ENCODE data around the gene SLC35G2. TPM values are rescaled to one million over a fixed set of nuclear protein-coding genes. Genes with fewer than 3 reads are reported as not detected.

The SLC35G2 gene
- total RNA-seq, 1 experiment from 2014 or later = 6.6 TPM

DNA sequence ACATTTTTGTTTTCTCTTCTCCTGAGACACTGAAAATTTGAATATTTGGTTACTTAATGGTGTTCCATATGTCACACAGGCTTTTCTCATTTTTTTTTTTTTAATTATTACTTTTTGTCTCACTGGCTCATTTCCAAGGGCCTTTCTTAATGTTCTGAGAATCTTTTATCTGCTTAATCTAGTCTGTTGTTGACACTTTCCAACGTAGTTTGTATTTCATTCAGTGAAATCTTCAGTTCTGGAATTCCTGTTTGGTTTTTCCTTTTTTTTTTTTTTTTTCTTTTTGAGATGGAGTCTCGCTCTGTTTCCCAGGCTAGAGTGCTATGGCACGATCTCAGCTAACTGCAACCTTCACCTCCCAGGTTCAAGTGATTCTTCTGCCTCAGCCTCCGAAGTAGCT is 85.8 kb downstream of the SLC35G2 start:
- Histone ChIP-seq H3K79me2 (ENCODE audit: insufficient read depth, low read length) (peaks cover 23% of the 10 kb centered on the region; the same call in 1 of the 2 replicates), H2AFZ (ENCODE audit: low read length) (no peak overlapping the region), H3K79me1 (ENCODE audit: insufficient read depth, low read depth, low read length, poor library complexity, severe bottlenecking) (no peaks in the 10 kb centered on the region), H3K14ac (ENCODE audit: insufficient read depth, low read length) (no peak overlapping the region), H3K27ac (ENCODE audit: insufficient read length, low read depth, low read length) (no peak overlapping the region), H3K56ac (ENCODE audit: insufficient read length, low read depth, low read length) (no peak overlapping the region), H3K9me3 (ENCODE audit: control insufficient read depth, low read depth, low read length) (no peaks in the 10 kb centered on the region), H3K4me2 (ENCODE audit: insufficient read depth, insufficient read length, low read length) (no peak overlapping the region), H3K23me2 (ENCODE audit: insufficient read length, low read depth, low read length, poor library complexity, severe bottlenecking) (no peaks in the 10 kb centered on the region), H4K8ac (replicated peaks; ENCODE audit: insufficient read length, low read depth, low read length) (no peak overlapping the region), H2BK15ac (ENCODE audit: low read depth, low read length) (no peak overlapping the region), H3K9ac (ENCODE audit: extremely low read depth, insufficient read length, low read length) (no peak overlapping the region), H4K5ac (ENCODE audit: insufficient read length, low read depth, low read length) (no peak overlapping the region), H2AK5ac (ENCODE audit: insufficient read length, low read length) (no peak overlapping the region), H4K91ac (ENCODE audit: insufficient read length, low read depth, low read length) (no peak overlapping the region), H3K23ac (ENCODE audit: insufficient read length, low read depth, low read length) (no peak overlapping the region), H2BK5ac (ENCODE audit: insufficient read length, low read length) (no peak overlapping the region), H3K4me1 (ENCODE audit: insufficient read depth, low read length) (peaks cover 3% of the 10 kb centered on the region; the same call in 1 of the 2 replicates), H2BK120ac (ENCODE audit: low read depth, low read length, poor library complexity, severe bottlenecking) (no peak overlapping the region), H3K18ac (ENCODE audit: insufficient read length, low read depth, low read length) (no peak overlapping the region), H4K20me1 (ENCODE audit: control insufficient read depth, insufficient read depth, insufficient read length) (peaks cover 4% of the 10 kb centered on the region), H3K4ac (ENCODE audit: low read depth, low read length) (no peak overlapping the region), H3K27me3 (ENCODE audit: insufficient read depth, low read length) (no peaks in the 10 kb centered on the region), H2BK12ac (ENCODE audit: insufficient read length, low read depth, low read length) (no peak overlapping the region), H3T11ph (ENCODE audit: low read length) (no peak overlapping the region), H2BK20ac (ENCODE audit: low read depth, low read length, poor library complexity, severe bottlenecking) (no peak overlapping the region)
- peaks cover 4 to 9% (median 9%) of the 10 kb centered on the region in 3 experiments for H3K36me3 Mint-ChIP-seq (ENCODE audit: insufficient read depth in 1 of 3, low read depth in 3 of 3)
- no peak for TF ChIP-seq CTCF (conservative IDR thresholded peaks at IDR 0.05)
- H3K27me3 Mint-ChIP-seq (ENCODE audit: low read depth) = no peaks in the 10 kb centered on the region; the same call in 1 of the 2 replicates
- H3K4me1 Mint-ChIP-seq = peaks cover 49 to 52% of the 10 kb centered on the region in 2 experiments
- WGBS (ENCODE audit: extremely low coverage, insufficient read length, low lambda C conversion rate) = no CpG with 5 or more reads among the region's 4 CpGs
- H3K4me3 Mint-ChIP-seq = no peak overlapping the region
- H3K9me3 Mint-ChIP-seq = peaks cover 3 to 7% of the 10 kb centered on the region in 2 experiments; a peak in 4 of 5 replicates
- no peak for DNase-seq
- no peak overlapping the region for H3K27ac Mint-ChIP-seq

Other genes with a start within 250 kb of the SLC35G2 start
- gene STAG1, start 66.7 kb upstream of the SLC35G2 start, total RNA-seq (2021) = 31.2 and 34.6 TPM in 2 replicates
- 26.4 and 27.5 TPM in 2 replicates for gene NCK1, start 43.1 kb downstream of the SLC35G2 start, total RNA-seq (2021)
- gene IL20RB, start 138.9 kb downstream of the SLC35G2 start, total RNA-seq (2021) = 1.5 TPM in 2 replicates

All from H9 (cell line).